CD4-positive, alpha-beta T cell treated with Interleukin-6 at 100 ng/mL for 8 hours (primary cell): ENCODE measurements around the gene SCD5.

Experiments
- DNase-seq: peaks from one replicate; pipeline ENCODE4 v3.0.0-alpha.2; 2020; ENCODE audit warnings: mixed read lengths, low spot score

SCD5 gene

GRCh38 chr4:82630079-82630478 lies 168.5 kb downstream of the SCD5 start:
- DNase-seq, result no peak

- no peak for DNase-seq
Observed at GRCh38 chr4:82629238-82630000, 169.2 kb downstream of the SCD5 start.

DNA sequence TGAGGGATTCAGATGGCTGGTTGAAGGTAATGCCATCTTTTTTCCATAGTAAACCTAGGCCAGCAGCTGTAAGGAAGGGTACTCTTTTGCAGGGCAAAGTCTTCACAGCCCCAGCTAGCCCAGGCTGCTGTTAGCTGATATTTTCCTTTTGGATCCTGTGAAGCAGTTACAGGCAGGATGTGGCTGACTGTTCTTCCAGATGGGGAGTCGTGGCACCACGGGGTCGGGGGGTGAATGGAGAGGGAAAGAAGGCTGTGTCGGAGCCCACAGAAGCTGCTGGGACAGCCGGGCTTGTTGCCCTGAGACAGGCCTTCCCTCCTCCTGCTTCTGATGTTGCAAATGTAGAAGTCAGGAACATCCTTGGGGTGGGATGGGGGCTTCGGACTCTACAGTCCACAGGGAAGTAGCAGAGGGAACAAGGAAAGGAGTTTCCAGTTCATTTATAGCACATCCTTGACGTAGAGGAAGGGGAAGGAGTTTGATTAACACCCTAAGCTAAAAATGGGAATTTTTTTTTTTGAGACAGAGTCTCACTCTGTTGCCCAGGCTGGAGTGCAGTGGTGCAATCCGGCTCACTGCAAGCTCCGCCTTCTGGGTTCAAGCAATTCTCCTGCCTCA lies 172.2 kb downstream of the SCD5 start:
- DNase-seq, result no peak

DNA sequence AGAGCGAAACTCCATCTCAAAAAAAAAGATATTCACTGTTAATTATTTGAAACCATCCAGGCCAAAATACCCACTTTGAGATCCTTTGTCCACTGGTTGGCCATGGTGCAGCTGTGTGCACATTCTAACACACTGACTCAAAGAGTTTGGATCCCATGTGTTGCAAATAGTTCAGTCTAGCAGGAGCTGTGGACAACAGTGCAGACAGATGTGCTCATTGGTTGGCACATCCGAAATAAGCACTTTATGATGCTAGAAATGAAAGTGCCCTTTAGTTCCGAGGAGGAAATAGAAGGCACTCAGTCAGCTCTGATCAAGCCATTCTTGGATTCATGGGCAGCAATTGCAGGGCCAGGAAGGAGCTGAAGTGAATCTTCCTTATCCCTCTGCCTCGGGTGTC lies 173.8 kb downstream of the SCD5 start:
- no peak for DNase-seq

- no peak for DNase-seq
Observed at GRCh38 chr4:82623121-82623683, 175.4 kb downstream of the SCD5 start.

DNA sequence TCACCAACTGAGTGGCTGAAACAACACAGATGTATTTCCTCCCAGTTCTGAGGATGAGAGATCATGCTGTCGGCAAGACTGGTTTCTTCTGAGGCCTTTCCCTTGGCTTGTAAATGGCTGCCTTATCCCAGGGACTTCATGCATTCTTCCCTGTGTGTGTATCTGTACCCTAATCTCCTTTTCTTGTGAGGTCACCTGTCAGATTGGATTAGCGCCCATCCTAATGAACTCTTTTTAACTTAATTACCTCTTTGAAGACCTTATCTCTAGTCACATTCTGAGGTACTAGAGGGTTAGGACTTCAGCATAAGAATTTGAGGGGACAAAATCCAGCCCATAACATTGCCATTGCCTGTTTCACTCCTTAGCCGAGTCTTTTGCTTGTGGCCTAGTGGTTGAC lies 177.3 kb downstream of the SCD5 start:
- DNase-seq, result no peak

DNA sequence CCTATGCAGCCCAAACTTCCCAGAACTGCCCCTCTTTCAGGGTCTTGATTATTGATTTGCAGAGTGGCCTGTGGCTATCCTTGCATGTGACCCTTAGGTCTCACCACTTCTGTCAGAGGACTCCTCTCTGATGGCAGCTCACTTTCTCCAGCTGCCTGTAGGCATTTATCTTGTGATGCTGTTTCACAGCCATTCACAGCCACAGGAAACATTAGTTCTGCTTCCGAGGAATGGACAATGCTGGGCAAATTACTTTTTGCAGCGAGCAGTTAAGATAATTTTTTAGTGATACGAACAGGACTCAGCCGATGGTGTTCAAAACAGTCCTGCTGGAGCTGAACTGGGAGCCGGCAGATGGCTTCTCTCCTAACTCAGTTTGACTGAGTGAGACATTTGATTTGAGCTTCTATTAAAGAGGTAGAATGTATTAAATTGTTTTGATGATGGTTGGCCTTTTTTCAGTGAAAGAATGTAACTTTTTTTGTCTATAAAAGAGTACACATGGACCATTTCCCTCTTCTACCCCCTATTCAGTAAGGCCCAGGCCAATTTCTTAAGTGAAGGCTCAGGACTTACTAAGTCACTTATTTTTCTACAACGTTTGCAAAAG lies 178.4 kb downstream of the SCD5 start:
- DNase-seq, result no peak

- DNase-seq, result no peak
Observed at GRCh38 chr4:82618103-82618720, 180.4 kb downstream of the SCD5 start.

GRCh38 chr4:82614838-82615449 lies 183.7 kb downstream of the SCD5 start:
- no peak for DNase-seq

- no peak for DNase-seq
Observed at GRCh38 chr4:82613121-82613520, 185.5 kb downstream of the SCD5 start.

- no peak for DNase-seq
Observed at GRCh38 chr4:82611982-82612381, 186.6 kb downstream of the SCD5 start.

DNA sequence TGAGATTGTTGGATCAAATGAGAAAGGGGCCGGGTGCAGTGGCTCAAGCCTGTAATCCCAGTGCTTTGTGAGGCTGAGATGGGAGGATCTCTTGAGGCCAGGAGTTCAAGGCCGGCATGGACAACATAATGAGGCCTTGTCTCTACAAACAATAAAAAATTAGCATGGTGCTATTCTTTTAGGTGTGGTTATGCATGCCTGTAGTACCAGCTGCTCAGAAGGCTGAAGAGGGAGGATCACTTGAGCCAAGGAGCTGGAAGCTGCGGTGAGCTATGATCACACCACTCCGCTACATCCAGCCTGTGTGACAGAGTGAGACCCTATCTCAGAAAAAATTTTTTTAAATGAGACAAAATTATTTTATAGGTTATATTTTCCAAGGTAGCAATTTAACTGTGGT lies 187.1 kb downstream of the SCD5 start:
- no peak for DNase-seq

DNA sequence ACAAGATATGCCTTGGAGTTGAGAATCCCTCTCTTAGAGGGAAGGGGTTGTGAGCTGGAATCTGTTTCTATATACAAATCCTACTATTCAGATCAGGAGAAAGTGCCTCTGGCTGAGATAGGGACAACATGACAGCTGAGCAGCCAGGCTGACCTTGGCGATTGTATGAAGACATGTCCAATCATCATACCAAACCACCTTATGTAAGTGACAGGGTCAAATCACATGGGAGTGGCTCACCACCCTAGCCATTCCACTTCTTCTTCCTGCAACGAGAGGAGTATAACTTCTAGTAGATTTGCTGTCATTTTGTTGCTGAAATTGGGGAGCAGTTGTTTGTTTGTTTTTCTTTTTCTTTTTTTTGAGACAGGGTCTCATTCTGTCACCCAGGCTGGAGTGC lies 188.6 kb downstream of the SCD5 start:
- DNase-seq, result no peak

DNA sequence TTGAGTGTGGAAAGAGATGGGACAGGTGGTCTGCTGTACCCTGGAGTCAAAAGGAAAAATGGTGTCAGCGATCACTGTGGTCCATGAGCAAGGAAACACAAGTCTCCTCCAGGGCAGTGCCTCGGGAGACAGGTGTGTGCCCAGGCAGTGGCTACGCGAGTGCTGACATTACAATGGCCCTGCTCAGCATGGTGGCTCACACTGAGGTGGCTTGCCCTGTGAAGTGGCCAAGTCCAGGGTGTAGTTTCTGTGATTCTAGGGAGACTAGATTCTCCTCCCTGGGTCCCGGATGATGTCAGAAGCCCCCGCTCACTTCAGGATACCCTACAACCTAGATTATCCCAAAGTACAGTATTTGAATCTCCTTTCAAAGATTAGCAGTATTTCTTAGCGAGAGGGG lies 192.0 kb downstream of the SCD5 start:
- DNase-seq, result no peak

DNA sequence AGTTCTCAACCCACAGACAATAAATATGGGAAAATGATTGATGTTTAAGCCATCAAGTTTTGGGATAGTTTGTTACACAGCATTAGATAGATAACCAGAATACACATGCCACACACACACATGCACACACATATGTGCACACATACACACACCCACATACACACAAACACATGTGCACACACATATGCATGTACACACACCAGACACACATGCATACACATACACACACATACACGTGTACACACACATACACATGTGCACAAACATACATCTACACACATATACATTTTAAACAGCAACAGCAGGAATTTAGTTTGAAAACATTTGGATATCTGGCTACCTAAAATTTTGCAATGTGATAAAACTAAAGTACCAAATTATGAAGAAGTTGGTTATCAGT lies 194.1 kb downstream of the SCD5 start:
- no peak for DNase-seq

GRCh38 chr4:82601242-82602015 lies 197.2 kb downstream of the SCD5 start:
- no peak for DNase-seq

- DNase-seq, result no peak
Observed at GRCh38 chr4:82599336-82599735, 199.3 kb downstream of the SCD5 start.

DNA sequence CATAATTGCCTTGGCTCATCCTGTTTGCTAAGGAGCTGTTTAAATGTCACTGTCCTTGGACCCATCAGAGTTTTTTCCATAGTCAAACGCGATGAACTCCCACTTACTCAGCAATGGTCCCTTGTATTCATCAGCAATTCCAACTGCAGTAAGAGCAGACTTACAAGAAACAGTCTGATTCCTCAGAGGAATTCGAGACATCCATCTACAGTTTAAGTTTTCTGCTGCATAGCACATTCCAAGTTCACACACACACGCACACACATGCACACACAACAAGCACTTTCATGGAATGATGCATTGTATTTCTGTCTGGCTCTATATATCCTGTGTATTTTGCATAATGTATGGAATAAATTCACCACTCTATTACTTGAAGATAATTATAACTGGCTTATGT lies 204.1 kb downstream of the SCD5 start:
- no peak for DNase-seq

DNA sequence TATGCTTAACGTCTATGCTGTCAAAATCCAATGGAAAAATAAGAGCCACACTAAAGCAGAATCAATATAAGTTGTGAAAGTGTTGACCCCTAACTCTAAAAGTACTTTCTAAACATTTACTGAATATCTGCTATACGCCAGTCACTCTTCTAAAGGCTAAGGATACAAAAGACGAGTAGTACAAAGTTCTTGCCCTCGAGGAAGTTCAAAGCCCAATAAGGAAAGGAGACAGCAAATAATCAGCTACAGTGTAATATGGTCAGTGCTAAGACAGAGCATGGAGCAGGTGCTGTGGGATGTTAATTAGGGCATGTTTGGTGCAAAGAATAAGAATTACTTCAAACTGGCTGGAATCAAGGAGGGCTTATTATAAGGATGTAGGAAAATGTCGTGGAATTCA lies 205.2 kb downstream of the SCD5 start:
- DNase-seq, result no peak

- no peak for DNase-seq
Observed at GRCh38 chr4:82592639-82593038, 206.0 kb downstream of the SCD5 start.

- DNase-seq, result no peak
Observed at GRCh38 chr4:82591592-82591991, 207.0 kb downstream of the SCD5 start.

DNA sequence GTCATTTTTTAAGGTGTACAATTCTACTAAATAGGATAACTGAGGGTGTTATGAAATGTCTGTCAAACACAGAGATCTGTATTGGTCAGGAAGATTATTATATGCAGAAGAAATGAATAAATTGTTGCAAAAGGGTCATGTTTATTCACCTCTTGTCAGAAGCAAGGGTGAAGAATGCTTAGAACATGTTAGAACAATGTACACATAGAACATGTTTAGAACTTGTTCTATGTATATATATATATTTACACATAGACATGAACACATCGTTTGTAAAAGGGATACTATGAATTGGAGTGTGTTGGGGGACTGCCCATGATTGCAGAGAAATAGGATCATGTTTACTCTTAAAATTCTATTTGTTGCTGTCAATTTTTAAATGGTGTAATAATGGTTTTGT lies 208.8 kb downstream of the SCD5 start:
- DNase-seq, result no peak
